Suprapubic skin (tissue), 4 donors: Measurements from ENCODE around the gene CPB2. TPM values are rescaled to one million over a fixed set of nuclear protein-coding genes. Genes with fewer than 3 reads are reported as not detected.

Source experiments
- DNase-seq, 2 donors: peaks; one replicate each; pipeline ENCODE4 v3.0.0-alpha.2; 2019; ENCODE audit warnings: low spot score in 2 of 2
- H3K27ac ChIP-seq: fragments of 200-600 bp; sonication (generic); one replicate; pipeline ENCODE4 v1.5.1; 2019
- H3K27me3 ChIP-seq: fragments of 200-600 bp; sonication (generic); one replicate; pipeline ENCODE4 v1.5.1; 2019
- H3K36me3 ChIP-seq: fragments of 200-600 bp; sonication (generic); one replicate; pipeline ENCODE4 v1.5.1; 2019
- H3K4me1 ChIP-seq: fragments of 200-600 bp; sonication (generic); one replicate; pipeline ENCODE4 v1.5.1; 2019
- H3K4me3 ChIP-seq: fragments of 200-600 bp; sonication (generic); one replicate; pipeline ENCODE4 v1.5.1; 2019; ENCODE audit warnings: mild to moderate bottlenecking
- H3K9me3 ChIP-seq: fragments of 200-600 bp; sonication (generic); one replicate; pipeline ENCODE4 v1.5.1; 2019
- EP300 ChIP-seq: sonication (generic); formaldehyde crosslinking; IDR thresholded peaks from one replicate; pipeline ENCODE4 v1.6.1; 2017; ENCODE audit warnings: antibody characterized with exemption
- POLR2A ChIP-seq, 2 donors: fragments of 450-650 bp; IDR thresholded peaks; one replicate each; pipeline ENCODE4 v1.6.1; 2017; ENCODE audit warnings: antibody characterized with exemption in 2 of 2, mild to moderate bottlenecking in 2 of 2, moderate library complexity in 2 of 2
- POLR2AphosphoS5 ChIP-seq, 3 donors: sonication (generic); formaldehyde crosslinking; IDR thresholded peaks; one replicate each; pipeline ENCODE4 v1.6.1; 2017; ENCODE audit warnings: antibody characterized with exemption in 3 of 3
- WGBS: methylation state at CpG from one replicate; pipeline ENCODE4 v1.1.5; 2018; 5-methylcytosine and 5-hydroxymethylcytosine counted together
- total RNA-seq, 4 donors: library from RNA; depleted of rRNA; stranded (reverse); fragments of >200 nt; gene quantifications; one replicate each; pipeline ENCODE4 v1.1.0, GENCODE V29; 2016
- TF ChIP-seq, protein P1 (sequence below), 2 donors: fragments of 200-600 bp in 1 of 2; fragments of 450-650 bp in 1 of 2; sonication (generic) in 1 of 2; IDR thresholded peaks; one replicate each; pipeline ENCODE4 v1.5.1; 2016 to 2019; ENCODE audit warnings: antibody characterized with exemption in 2 of 2, mild to moderate bottlenecking in 1 of 2, moderate library complexity in 1 of 2

Gene CPB2
- total RNA-seq, 4 donors from 2014 or later, result 0.38 to 1.1 TPM; not detected in 2

DNA sequence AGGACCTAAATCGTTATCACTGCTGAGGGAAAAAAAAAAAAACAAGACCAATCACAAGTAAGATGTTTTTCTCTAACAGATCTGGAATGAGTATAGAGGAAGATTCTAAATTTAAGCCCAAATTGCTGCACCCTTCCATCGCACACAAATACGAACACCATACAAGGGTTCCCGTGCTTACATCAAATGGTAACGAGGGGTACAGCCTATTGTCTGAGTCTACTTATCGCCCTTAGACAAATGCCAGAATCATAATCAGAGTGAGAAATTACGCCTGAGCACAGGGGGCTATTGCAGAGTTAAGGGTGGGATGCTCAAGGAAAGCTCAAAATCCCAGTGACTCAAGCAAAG lies 52.9 kb downstream of the CPB2 start:
- H3K9me3 ChIP-seq, result no peaks in the 10 kb centered on the region
- H3K27ac ChIP-seq, result peak overlapping the region; percentile 93
- 2% methylated on average over 7 of the region's 7 CpGs for WGBS
- TF ChIP-seq EP300 (no peak), POLR2AphosphoS5 (IDR thresholded peaks at IDR 0.05) (no peak), POLR2A (IDR thresholded peaks at IDR 0.05) (no peak)
- TF ChIP-seq, protein P1, sequence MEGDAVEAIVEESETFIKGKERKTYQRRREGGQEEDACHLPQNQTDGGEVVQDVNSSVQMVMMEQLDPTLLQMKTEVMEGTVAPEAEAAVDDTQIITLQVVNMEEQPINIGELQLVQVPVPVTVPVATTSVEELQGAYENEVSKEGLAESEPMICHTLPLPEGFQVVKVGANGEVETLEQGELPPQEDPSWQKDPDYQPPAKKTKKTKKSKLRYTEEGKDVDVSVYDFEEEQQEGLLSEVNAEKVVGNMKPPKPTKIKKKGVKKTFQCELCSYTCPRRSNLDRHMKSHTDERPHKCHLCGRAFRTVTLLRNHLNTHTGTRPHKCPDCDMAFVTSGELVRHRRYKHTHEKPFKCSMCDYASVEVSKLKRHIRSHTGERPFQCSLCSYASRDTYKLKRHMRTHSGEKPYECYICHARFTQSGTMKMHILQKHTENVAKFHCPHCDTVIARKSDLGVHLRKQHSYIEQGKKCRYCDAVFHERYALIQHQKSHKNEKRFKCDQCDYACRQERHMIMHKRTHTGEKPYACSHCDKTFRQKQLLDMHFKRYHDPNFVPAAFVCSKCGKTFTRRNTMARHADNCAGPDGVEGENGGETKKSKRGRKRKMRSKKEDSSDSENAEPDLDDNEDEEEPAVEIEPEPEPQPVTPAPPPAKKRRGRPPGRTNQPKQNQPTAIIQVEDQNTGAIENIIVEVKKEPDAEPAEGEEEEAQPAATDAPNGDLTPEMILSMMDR (IDR thresholded peaks at IDR 0.05), result no peak
- H3K4me3 ChIP-seq, result peak overlapping the region; percentile 89
- peaks cover 5% of the 10 kb centered on the region for H3K27me3 ChIP-seq
- no peak for DNase-seq
- peaks cover 35% of the 10 kb centered on the region for H3K4me1 ChIP-seq
- H3K36me3 ChIP-seq, result no peaks in the 10 kb centered on the region

DNA sequence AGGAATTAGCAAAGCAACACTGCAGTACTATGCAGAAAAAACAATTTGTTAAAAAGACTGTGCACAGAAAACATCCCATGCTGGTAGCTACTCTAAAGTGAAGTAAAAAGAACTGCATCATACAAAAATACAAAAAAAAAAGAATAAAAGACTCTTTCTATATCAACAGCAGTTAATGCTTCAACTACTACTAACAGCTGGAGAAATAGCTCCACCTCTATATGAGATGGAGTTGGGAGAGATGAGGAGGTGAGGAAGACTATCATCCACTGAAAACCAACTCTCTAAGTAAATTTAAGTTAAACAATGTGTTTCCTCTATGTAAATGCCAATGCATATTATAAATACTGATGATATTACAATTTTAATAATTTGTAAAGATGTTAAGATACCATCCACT lies 54.1 kb downstream of the CPB2 start:
- Histone ChIP-seq H3K27me3 (peaks cover 5% of the 10 kb centered on the region), H3K36me3 (no peaks in the 10 kb centered on the region), H3K9me3 (no peaks in the 10 kb centered on the region), H3K4me1 (peaks cover 35% of the 10 kb centered on the region), H3K27ac (no peak overlapping the region), H3K4me3 (no peak overlapping the region)
- DNase-seq, result no peak
- TF ChIP-seq EP300, result no peak
- TF ChIP-seq, protein P1 (IDR thresholded peaks at IDR 0.05), result no peak
- no peak for TF ChIP-seq POLR2A (IDR thresholded peaks at IDR 0.05)
- no peak for TF ChIP-seq POLR2AphosphoS5 (IDR thresholded peaks at IDR 0.05)

DNA sequence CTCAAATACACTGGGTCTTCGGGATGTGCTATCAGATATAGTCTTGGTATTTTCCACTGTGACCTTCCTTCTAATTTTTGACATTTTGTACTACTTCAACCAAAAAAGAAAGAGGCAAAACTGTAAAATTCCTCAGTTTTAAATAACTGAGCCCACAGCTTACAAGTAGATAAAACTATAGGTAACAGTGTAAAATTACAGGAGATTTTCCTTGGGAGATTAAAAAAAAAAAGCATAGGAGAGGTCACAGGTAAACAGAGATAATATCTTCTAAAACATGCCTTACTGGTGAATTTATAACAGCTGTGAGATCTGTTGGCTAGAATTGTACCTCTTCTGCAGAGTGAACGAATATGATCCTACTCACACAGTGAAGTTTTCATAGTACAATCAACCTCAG lies 59.4 kb downstream of the CPB2 start:
- H3K27ac ChIP-seq, result no peak overlapping the region
- H3K4me3 ChIP-seq, result no peak overlapping the region
- peaks cover 7% of the 10 kb centered on the region for H3K36me3 ChIP-seq
- H3K4me1 ChIP-seq, result peaks cover 8% of the 10 kb centered on the region
- TF ChIP-seq POLR2AphosphoS5 (IDR thresholded peaks at IDR 0.05), result no peak
- no peak for TF ChIP-seq POLR2A (IDR thresholded peaks at IDR 0.05)
- TF ChIP-seq EP300, result no peak
- TF ChIP-seq, protein P1 (IDR thresholded peaks at IDR 0.05), result no peak
- H3K9me3 ChIP-seq, result no peaks in the 10 kb centered on the region
- DNase-seq, result no peak
- 63% methylated on average over 2 of the region's 2 CpGs for WGBS
- H3K27me3 ChIP-seq, result no peaks in the 10 kb centered on the region

DNA sequence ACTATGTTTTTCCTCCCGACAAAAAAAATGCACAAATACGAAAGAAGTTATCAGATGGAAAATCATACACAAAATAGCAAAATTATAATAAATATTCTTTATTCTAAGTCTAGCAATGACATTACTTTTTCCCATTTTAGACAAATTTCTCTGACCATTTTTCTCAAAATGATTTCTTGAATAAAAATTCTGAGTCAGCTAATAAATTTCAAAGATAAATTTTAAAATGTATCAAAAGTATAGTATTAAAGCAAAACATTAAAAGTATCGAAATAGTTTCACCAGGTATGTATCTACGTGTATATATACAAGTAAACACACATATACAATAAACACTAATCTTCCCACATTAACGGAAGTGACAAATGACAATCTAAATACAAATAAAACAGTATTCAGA lies 61.2 kb downstream of the CPB2 start:
- no peaks in the 10 kb centered on the region for H3K27me3 ChIP-seq
- DNase-seq, result no peak
- H3K9me3 ChIP-seq, result no peaks in the 10 kb centered on the region
- WGBS, result 93% methylated on average over 5 of the region's 5 CpGs
- no peak for TF ChIP-seq EP300
- TF ChIP-seq, protein P1 (IDR thresholded peaks at IDR 0.05), result no peak
- no peak for TF ChIP-seq POLR2AphosphoS5 (IDR thresholded peaks at IDR 0.05)
- no peak for TF ChIP-seq POLR2A (IDR thresholded peaks at IDR 0.05)
- peaks cover 20% of the 10 kb centered on the region for H3K36me3 ChIP-seq
- no peak overlapping the region for H3K27ac ChIP-seq
- H3K4me3 ChIP-seq, result no peak overlapping the region
- no peaks in the 10 kb centered on the region for H3K4me1 ChIP-seq

DNA sequence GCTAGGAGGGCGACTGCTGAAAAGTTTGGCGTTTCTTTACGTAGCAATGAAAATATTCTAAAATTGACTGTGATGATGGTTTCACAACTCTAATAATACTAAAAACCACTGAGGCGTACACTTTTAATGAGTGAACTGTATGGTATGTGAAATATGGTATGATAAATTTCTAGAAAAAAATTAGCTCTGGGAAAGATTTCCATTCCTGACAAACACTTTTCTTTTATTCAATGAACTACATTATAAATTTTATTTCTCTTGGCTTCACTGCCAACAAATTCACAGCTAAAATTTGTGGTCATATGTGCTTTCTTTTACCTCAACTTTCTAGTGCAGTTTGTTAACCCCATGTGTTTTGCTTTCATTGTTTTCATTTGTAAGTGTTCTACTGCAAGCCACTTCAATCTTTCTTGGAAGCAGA lies 63.4 kb downstream of the CPB2 start:
- Histone ChIP-seq H3K27me3 (no peaks in the 10 kb centered on the region), H3K4me3 (no peak overlapping the region), H3K36me3 (peaks cover 32% of the 10 kb centered on the region), H3K4me1 (no peaks in the 10 kb centered on the region), H3K27ac (no peak overlapping the region), H3K9me3 (no peaks in the 10 kb centered on the region)
- DNase-seq, result no peak
- WGBS, result 89% methylated on average over 4 of the region's 4 CpGs
- TF ChIP-seq POLR2A (IDR thresholded peaks at IDR 0.05), result no peak
- TF ChIP-seq, protein P1 (IDR thresholded peaks at IDR 0.05), result no peak
- no peak for TF ChIP-seq POLR2AphosphoS5 (IDR thresholded peaks at IDR 0.05)
- no peak for TF ChIP-seq EP300
